H9 (cell line): ENCODE measurements around the gene NAGPA. TPM values are rescaled to one million over a fixed set of nuclear protein-coding genes. Genes with fewer than 3 reads are reported as not detected.

Experiments
- DNase-seq: peaks from one replicate; pipeline ENCODE4 v3.0.0-alpha.2; 2017
- H2AFZ ChIP-seq: one replicate; pipeline ENCODE4 v1.6.1; 2013; ENCODE audit warnings: mild to moderate bottlenecking, low read length, control low read depth, moderate library complexity
- H2AK5ac ChIP-seq: 2 replicates; pipeline ENCODE4 v1.6.1; 2013; ENCODE audit warnings: low read length, control low read depth, mixed read lengths; ENCODE audit not compliant: insufficient read length
- H2BK120ac ChIP-seq: one replicate; pipeline ENCODE4 v1.6.1; 2013; ENCODE audit warnings: low read depth, mild to moderate bottlenecking, low read length, control low read depth, inconsistent platforms; ENCODE audit not compliant: poor library complexity, severe bottlenecking
- H2BK12ac ChIP-seq: 2 replicates; pipeline ENCODE4 v1.6.1; 2013; ENCODE audit warnings: low read length, control low read depth, mixed read lengths, low read depth; ENCODE audit not compliant: insufficient read length
- H2BK15ac ChIP-seq: 2 replicates; pipeline ENCODE4 v1.6.1; 2013; ENCODE audit warnings: low read depth, low read length, control low read depth
- H2BK20ac ChIP-seq: one replicate; pipeline ENCODE4 v1.6.1; 2013; ENCODE audit warnings: low read depth, mild to moderate bottlenecking, low read length, control low read depth, inconsistent platforms; ENCODE audit not compliant: poor library complexity, severe bottlenecking
- H2BK5ac ChIP-seq: 2 replicates; pipeline ENCODE4 v1.6.1; 2013; ENCODE audit warnings: low read length, control low read depth, mixed read lengths; ENCODE audit not compliant: insufficient read length
- H3K14ac ChIP-seq: 2 replicates; pipeline ENCODE4 v1.6.1; 2013; ENCODE audit warnings: low read length, control low read depth; ENCODE audit not compliant: insufficient read depth
- H3K18ac ChIP-seq: 2 replicates; pipeline ENCODE4 v1.6.1; 2013; ENCODE audit warnings: low read depth, mild to moderate bottlenecking, mixed read lengths, low read length, control low read depth; ENCODE audit not compliant: insufficient read length
- H3K23ac ChIP-seq: 2 replicates; pipeline ENCODE4 v1.6.1; 2013; ENCODE audit warnings: low read length, control low read depth, mixed read lengths, low read depth; ENCODE audit not compliant: insufficient read length
- H3K23me2 ChIP-seq: 2 replicates; pipeline ENCODE4 v1.6.1; 2013; ENCODE audit warnings: low read depth, mild to moderate bottlenecking, mixed read lengths, low read length, control low read depth; ENCODE audit not compliant: insufficient read length, poor library complexity, severe bottlenecking
- H3K27ac ChIP-seq: 2 replicates; pipeline ENCODE4 v1.5.1; 2013; ENCODE audit warnings: low read length, control low read depth, mixed read lengths, low read depth; ENCODE audit not compliant: insufficient read length
- H3K27me3 ChIP-seq: 2 replicates; pipeline ENCODE4 v1.6.1; 2013; ENCODE audit warnings: low read length, control low read depth, inconsistent platforms; ENCODE audit not compliant: insufficient read depth
- H3K4ac ChIP-seq: 2 replicates; pipeline ENCODE4 v1.6.1; 2013; ENCODE audit warnings: low read depth, mild to moderate bottlenecking, control low read depth, inconsistent platforms, low read length, moderate library complexity
- H3K4me1 ChIP-seq: 2 replicates; pipeline ENCODE4 v1.6.1; 2013; ENCODE audit warnings: low read length, control low read depth, inconsistent platforms; ENCODE audit not compliant: insufficient read depth
- H3K4me2 ChIP-seq: 2 replicates; pipeline ENCODE4 v1.6.1; 2013; ENCODE audit warnings: low read length, control low read depth, mixed read lengths; ENCODE audit not compliant: insufficient read length, insufficient read depth
- H3K56ac ChIP-seq: 2 replicates; pipeline ENCODE4 v1.6.1; 2013; ENCODE audit warnings: low read depth, mild to moderate bottlenecking, mixed read lengths, low read length, control low read depth; ENCODE audit not compliant: insufficient read length
- H3K79me1 ChIP-seq: 2 replicates; pipeline ENCODE4 v1.6.1; 2013; ENCODE audit warnings: low read depth, mild to moderate bottlenecking, moderate library complexity, low read length, control low read depth, inconsistent platforms; ENCODE audit not compliant: insufficient read depth, poor library complexity, severe bottlenecking
- H3K79me2 ChIP-seq: 2 replicates; pipeline ENCODE4 v1.6.1; 2013; ENCODE audit warnings: low read length, control low read depth, inconsistent platforms; ENCODE audit not compliant: insufficient read depth
- H3K9ac ChIP-seq: 2 replicates; pipeline ENCODE4 v1.6.1; 2013; ENCODE audit warnings: low read length, control low read depth, mixed read lengths; ENCODE audit not compliant: insufficient read length; ENCODE audit errors: extremely low read depth
- H3K9me3 ChIP-seq: one replicate; pipeline ENCODE4 v1.6.1; 2013; ENCODE audit warnings: low read depth, low read length, inconsistent platforms; ENCODE audit not compliant: control insufficient read depth
- H3T11ph ChIP-seq: one replicate; pipeline ENCODE4 v1.6.1; 2013; ENCODE audit warnings: mild to moderate bottlenecking, low read length, control low read depth, inconsistent platforms
- H4K20me1 ChIP-seq: one replicate; pipeline ENCODE4 v1.6.1; 2013; ENCODE audit not compliant: control insufficient read depth, insufficient read length, insufficient read depth
- H4K5ac ChIP-seq: 2 replicates; pipeline ENCODE4 v1.6.1; 2013; ENCODE audit warnings: low read depth, mild to moderate bottlenecking, mixed read lengths, low read length, control low read depth; ENCODE audit not compliant: insufficient read length
- H4K8ac ChIP-seq: replicated peaks from 2 replicates; pipeline ENCODE4 v1.6.1; 2013; ENCODE audit warnings: low read length, control low read depth, mixed read lengths, low read depth; ENCODE audit not compliant: insufficient read length
- H4K91ac ChIP-seq: 2 replicates; pipeline ENCODE4 v1.6.1; 2013; ENCODE audit warnings: low read depth, mild to moderate bottlenecking, moderate library complexity, mixed read lengths, low read length, control low read depth; ENCODE audit not compliant: insufficient read length
- H3K27ac Mint-ChIP-seq, 3 experiments: 2 replicates in 2 of 3; 3 replicates in 1 of 3; pipeline ENCODE4 v1.8.0; 2020 to 2021; ENCODE audit warnings: mixed read lengths in 3 of 3, mild to moderate bottlenecking in 1 of 3, moderate library complexity in 1 of 3
- H3K27me3 Mint-ChIP-seq: 2 replicates; pipeline ENCODE4 v1.8.0; 2021; ENCODE audit warnings: low read depth, mild to moderate bottlenecking, moderate library complexity, mixed read lengths
- H3K36me3 Mint-ChIP-seq, 3 experiments: 2 replicates in 2 of 3; 3 replicates in 1 of 3; pipeline ENCODE4 v1.8.0; 2020 to 2021; ENCODE audit warnings: low read depth in 3 of 3, mixed read lengths in 3 of 3; ENCODE audit not compliant: insufficient read depth in 1 of 3
- H3K4me1 Mint-ChIP-seq, 2 experiments: 2 replicates each; pipeline ENCODE4 v1.8.0; 2020; ENCODE audit warnings: mixed read lengths in 2 of 2
- H3K4me3 Mint-ChIP-seq, 2 experiments: 2 replicates in 1 of 2; 3 replicates in 1 of 2; pipeline ENCODE4 v1.8.0; 2020 to 2021; ENCODE audit warnings: mild to moderate bottlenecking in 2 of 2, mixed read lengths in 2 of 2, moderate library complexity in 1 of 2
- H3K9me3 Mint-ChIP-seq, 2 experiments: 2 replicates in 1 of 2; 3 replicates in 1 of 2; pipeline ENCODE4 v1.8.0; 2020; ENCODE audit warnings: mild to moderate bottlenecking in 2 of 2, mixed read lengths in 2 of 2, moderate library complexity in 1 of 2
- WGBS: extraction: QIAGEN DNeasy Blood & Tissue Kit; methylation state at CpG from one replicate; pipeline ENCODE4 v1.1.7; 2013; ENCODE audit warnings: missing lambda C conversion rate, low lambda C conversion rate, mixed read lengths; ENCODE audit not compliant: insufficient read length; ENCODE audit errors: extremely low coverage; 5-methylcytosine and 5-hydroxymethylcytosine counted together
- total RNA-seq: library from RNA; stranded (reverse); gene quantifications from 2 replicates; pipeline ENCODE4 v1.2.1, GENCODE V29; 2021
- TF ChIP-seq, protein P1 (sequence below): fragments of 200-600 bp; sonication (generic); conservative IDR thresholded peaks from 3 replicates; pipeline ENCODE4 v1.8.0; 2021; ENCODE audit warnings: antibody characterized with exemption, mild to moderate bottlenecking

NAGPA gene
- total RNA-seq, 1 experiment from 2014 or later: 12.1 TPM

DNA sequence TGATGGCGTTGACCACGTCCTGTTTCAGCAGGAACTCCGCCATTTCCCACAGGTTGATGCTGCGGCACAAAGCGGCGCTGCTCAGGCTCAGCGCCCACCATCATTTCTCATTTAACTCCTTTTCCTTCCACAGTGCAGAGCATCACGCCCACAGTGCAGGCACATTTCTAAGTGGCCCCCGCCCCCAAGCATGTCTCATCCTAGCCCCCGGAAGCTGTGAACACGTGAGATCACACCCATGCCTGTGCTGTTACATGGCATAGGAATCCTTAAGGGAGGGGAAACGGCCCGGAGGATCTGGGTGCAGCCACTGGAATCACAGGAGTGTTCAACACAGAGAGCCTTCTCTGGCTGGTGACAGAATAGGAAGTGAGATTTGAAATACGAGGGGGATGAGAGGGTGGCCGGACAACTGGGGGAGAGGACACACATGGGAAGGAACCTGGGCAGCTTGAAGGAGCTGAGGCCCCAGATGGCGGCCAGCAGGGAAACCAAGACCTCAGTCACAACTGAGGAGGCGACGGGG lies 4.7 kb downstream of the NAGPA start:
- H3K23ac ChIP-seq: no peak overlapping the region
- no peak overlapping the region for H2BK15ac ChIP-seq
- no peaks in the 10 kb centered on the region for H3K79me2 ChIP-seq
- H2BK5ac ChIP-seq: no peak overlapping the region
- H3K56ac ChIP-seq: no peak overlapping the region
- H3K4ac ChIP-seq: no peak overlapping the region
- no peaks in the 10 kb centered on the region for H3K79me1 ChIP-seq
- no peak overlapping the region for H3K27ac ChIP-seq
- H2BK120ac ChIP-seq: no peak overlapping the region
- no CpG with 5 or more reads among the region's 18 CpGs for WGBS
- H2BK12ac ChIP-seq: no peak overlapping the region
- H4K91ac ChIP-seq: no peak overlapping the region
- Mint-ChIP-seq H3K4me1 (peaks cover 14 to 19% of the 10 kb centered on the region in 2 experiments), H3K9me3 (no peaks in the 10 kb centered on the region), H3K27me3 (peaks cover 5% of the 10 kb centered on the region), H3K4me3 (no peak overlapping the region; a peak in 1 of 5 replicates), H3K27ac (no peak overlapping the region), H3K36me3 (no peaks in the 10 kb centered on the region; a peak in 1 of 7 replicates)
- DNase-seq: no peak
- no peak overlapping the region for H3T11ph ChIP-seq
- peaks cover 5% of the 10 kb centered on the region for H3K23me2 ChIP-seq
- H3K4me2 ChIP-seq: no peak overlapping the region
- TF ChIP-seq, protein P1, sequence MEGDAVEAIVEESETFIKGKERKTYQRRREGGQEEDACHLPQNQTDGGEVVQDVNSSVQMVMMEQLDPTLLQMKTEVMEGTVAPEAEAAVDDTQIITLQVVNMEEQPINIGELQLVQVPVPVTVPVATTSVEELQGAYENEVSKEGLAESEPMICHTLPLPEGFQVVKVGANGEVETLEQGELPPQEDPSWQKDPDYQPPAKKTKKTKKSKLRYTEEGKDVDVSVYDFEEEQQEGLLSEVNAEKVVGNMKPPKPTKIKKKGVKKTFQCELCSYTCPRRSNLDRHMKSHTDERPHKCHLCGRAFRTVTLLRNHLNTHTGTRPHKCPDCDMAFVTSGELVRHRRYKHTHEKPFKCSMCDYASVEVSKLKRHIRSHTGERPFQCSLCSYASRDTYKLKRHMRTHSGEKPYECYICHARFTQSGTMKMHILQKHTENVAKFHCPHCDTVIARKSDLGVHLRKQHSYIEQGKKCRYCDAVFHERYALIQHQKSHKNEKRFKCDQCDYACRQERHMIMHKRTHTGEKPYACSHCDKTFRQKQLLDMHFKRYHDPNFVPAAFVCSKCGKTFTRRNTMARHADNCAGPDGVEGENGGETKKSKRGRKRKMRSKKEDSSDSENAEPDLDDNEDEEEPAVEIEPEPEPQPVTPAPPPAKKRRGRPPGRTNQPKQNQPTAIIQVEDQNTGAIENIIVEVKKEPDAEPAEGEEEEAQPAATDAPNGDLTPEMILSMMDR: no peak
- no peak overlapping the region for H3K9ac ChIP-seq
- no peak overlapping the region for H2AK5ac ChIP-seq
- no peaks in the 10 kb centered on the region for H4K20me1 ChIP-seq
- H2BK20ac ChIP-seq: no peak overlapping the region
- H3K9me3 ChIP-seq: no peaks in the 10 kb centered on the region
- no peak overlapping the region for H3K18ac ChIP-seq
- 0 out of 2 replicates have a peak, but pooled peaks cover under 1% of the 10 kb centered on the region for H3K4me1 ChIP-seq
- H4K8ac ChIP-seq: no peak overlapping the region
- no peaks in the 10 kb centered on the region for H3K27me3 ChIP-seq
- H3K14ac ChIP-seq: no peak overlapping the region
- H2AFZ ChIP-seq: no peak overlapping the region
- H4K5ac ChIP-seq: no peak overlapping the region
